Measurements from ENCODE around the gene DUSP12. TPM values are rescaled to one million over a fixed set of nuclear protein-coding genes. Genes with fewer than 3 reads are reported as not detected.

DUSP12 gene
- total RNA-seq, 1 donor from 2014 or later, result 22.6 TPM

DNA sequence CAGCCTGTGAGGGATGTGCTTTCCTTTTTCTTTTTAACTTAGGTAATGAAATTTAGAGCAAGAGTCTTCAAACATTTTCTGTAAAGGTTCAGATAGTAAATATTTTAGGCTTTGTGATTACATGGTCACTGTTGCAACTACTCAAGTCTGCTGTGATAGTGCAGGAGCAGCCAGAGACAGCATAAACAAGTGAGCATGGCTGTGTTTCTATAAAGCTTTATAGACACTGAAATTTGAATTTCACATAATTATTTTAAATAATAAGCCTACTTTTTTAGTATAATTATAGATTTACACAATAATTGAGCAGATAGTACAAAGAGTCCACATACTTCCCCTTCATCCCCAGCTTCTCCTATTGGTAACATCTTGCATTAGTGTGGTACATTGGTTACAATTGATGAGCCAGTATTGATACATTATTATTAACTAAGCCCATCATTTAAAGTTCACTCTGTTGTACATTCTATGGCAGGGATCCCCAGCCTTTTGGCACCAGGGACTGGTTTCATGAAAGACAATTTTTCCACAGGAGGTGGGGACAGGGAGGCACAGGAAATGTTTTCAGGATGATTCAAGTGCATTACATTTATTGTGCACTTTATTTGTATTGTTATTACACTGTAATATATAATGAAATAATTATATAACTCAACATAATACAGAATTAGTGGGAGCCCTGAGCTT, 19.5 kb downstream of the DUSP12 start:
- DNase-seq (ENCODE audit: low read depth in 2 of 2), result peak; percentile 71 to 94

DNA sequence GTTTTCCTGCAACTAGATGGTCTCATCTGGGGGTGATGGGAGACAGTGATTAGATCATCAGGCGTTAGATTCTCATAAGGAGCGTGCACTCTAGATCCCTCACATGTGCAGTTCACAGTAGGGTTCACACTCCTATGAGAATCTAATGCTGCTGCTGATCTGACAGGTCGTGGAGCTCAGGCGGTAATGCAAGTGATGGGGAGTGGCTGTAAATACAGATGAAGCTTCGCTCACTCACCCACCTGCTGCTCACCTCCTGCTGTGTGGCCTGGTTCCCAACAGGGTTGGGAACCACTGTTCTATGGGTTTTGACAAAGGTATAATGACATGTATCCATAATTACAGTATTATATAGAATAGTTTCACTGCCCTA, 20.1 kb downstream of the DUSP12 start:
- DNase-seq (ENCODE audit: low read depth in 2 of 2), result peak in 1 of 2 donors; percentile 63

DNA sequence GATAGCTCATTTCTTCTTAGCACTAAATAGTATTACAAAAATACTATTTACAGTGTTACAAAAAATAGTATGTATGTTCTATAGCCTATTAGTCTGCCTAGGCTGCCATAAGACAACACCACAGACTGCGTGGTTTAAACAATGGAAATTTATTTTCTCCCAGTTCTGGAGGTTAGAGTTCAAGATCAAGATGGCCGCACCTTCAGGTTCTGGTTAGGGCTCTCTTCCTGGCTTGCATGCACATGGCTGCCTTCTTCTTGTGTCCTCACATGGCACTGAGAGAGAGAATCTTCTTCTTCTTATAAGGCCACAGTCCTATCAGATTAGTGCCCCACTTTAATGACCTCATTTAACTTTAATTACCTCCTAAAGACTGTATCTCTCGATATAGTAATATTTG, 20.7 kb downstream of the DUSP12 start:
- no peak for DNase-seq (ENCODE audit: low read depth in 2 of 2)

DNA sequence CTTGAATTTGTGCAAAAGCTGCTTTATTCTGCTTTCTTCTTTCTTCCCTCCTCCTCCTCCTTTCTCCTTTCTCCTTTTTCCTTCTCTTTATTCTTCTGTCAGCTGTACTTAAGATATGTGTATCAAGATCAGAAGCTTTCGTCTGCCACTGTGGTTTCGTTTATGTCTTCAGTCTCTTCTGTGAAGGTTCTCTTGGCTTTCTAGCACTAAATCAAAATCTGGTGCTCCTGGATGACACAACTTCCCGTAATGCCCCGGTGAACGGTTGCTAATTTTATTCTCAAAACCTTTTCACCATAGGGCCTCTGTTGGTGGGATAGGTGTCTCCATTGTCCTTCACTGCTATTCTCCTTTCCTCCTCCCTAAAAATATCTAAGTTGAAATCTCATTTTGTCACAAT, 21.6 kb downstream of the DUSP12 start:
- no peak for DNase-seq (ENCODE audit: low read depth in 2 of 2)

DNA sequence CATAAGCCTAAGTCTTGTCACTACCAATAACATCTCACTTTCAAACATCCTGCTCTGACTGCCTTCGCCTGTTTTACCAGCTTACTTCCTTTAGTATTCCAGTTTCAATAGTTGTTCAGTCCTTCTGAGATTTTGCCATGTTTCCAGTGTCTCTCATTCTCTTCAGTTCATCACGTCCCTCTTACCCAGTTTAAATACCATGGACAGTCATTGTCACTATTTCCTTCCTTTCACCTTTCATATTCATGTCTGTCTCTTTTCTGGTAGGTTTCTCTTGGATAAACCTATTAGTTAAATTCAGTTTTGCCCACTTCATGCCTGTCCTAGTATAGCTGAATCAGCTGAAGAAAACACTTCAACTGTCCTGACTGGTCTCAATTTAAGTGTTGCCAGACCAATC, 22.4 kb downstream of the DUSP12 start:
- DNase-seq (ENCODE audit: low read depth in 2 of 2), result peak in 1 of 2 donors; percentile 37

DNA sequence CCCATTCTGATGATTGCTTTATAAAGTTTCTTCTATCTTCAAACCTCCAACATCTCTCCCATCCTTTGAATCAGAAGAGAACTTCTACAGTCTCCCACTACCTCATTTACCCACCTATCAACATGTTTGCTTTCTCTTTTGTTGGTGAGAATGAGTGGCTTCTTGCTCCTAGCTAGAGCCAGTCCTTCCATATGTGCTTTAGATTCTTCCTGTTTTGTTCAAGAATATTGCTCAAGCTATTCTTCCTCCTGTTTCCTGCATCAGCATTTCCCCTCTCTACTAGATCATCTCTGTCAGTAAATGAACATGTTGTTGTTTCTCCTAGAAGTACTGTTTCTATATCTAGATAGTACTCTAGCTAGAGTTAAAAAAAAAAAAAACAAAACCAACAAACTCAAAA, 22.8 kb downstream of the DUSP12 start:
- DNase-seq (ENCODE audit: low read depth in 2 of 2), result peak; percentile 36 to 61

DNA sequence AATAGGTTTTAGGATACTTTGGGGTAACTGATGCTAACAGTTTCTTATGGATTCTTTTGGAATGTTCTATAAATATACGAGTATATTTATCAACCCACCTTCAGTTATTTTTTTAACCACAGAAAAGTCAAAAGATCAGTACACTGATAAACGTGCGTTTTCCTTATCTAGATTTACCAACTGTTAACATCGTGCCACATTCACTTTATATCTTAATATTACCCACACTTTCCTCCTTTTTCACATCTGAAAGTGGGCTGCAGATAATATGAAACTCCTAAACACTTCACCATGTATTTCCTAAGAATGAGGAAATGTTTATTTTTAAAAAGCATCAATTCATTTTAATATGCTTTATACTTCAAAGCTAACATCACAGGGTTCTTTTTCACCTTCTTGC, 24.2 kb downstream of the DUSP12 start:
- no peak for DNase-seq (ENCODE audit: low read depth in 2 of 2)

DNA sequence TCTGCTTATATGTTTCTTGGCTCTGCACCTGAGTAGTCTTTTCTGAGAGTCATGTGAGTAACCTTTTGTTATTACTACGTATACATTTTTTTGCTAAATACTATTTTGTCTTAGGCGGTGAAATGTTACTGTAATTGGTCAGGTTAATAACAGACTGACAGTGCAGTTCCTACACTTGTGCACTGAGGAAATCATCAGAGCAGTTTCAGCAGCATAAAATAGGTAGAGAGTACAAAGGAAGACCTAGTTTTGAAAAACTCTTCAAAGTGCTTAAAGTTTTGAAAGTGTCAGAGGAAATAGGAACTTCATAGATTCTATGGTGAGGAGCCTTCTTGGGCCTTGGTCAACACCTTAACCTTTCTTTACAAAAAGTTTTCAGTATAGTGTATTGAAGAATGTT, 27.7 kb downstream of the DUSP12 start:
- no peak for DNase-seq (ENCODE audit: low read depth in 2 of 2)

DNA sequence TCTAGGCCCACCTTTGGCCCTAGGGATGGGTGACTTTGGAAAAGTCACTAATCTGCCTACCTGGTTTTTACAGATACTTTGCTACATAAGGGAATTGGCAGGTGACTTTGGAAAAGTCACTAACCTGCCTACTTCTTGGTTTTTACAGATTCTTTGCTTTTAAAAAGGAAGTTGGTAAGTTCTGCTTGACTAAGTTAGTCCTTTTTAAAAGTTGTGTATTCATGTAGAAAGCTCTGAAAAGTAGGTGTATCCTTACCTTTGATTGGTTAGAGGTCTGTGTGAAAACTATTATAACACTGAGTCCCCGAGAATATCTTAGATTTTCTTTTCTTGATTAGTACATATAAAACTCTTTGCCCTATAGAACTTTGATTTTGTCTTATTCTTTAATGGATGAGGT, 28.9 kb downstream of the DUSP12 start:
- no peak for DNase-seq (ENCODE audit: low read depth in 2 of 2)

DNA sequence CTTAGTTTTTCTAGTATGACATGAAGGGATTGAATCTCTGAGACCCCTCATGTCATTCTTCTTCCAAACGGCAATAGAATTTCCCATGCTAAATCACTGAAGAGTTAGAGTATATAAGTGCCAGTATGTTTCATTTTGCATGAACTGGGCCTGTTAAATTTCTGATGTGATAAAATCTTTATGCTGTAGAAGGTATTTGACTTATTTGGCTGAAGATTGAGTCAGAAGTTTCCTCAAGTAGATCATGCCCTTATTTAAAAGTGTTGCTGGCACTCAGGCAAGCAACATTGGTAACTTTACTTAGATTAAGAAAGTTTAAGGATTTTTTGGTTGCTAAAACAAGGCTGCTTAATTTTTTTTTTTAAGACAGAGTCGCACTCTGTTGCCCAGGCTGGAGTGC, 29.8 kb downstream of the DUSP12 start:
- no peak for DNase-seq (ENCODE audit: low read depth in 2 of 2)

DNA sequence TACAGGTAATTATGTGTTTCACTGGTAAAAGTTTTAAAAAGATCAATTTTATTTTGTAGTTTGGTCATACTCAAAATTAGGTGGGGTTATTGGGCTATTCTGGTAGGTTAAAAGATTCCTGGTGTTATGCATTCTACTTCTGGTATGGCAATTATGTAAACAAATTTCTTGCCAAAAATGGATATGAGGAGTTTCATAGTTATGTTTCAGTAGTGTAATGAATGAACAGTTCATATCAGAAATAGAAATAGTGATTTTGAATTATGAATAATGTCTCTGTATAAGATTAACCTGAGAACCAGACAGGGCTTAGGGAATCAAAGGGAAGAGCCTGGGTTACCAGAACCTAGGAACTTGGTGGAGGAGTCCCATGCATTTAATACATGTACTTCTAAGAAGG, 32.4 kb downstream of the DUSP12 start:
- DNase-seq (ENCODE audit: low read depth in 2 of 2), result no peak

DNA sequence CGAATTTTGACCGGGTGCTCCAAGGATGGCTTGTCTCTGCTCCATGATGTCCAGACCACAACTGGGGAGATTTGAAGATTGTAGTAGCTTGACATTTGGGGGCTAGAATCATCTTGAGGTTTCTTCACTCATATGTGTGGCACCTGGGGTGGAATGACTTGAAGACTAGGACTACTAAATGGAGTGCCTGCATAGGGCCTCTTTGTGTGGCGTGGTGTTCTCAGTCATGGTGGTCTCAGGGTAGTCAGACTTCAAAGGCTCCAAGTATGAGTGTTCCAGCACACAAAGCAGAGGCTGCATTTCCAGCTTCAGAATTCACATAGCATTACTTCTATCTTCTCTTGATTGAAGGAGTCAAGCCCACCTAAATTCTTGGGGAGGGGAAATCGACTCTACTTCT, 33.3 kb downstream of the DUSP12 start:
- DNase-seq (ENCODE audit: low read depth in 2 of 2), result no peak

DNA sequence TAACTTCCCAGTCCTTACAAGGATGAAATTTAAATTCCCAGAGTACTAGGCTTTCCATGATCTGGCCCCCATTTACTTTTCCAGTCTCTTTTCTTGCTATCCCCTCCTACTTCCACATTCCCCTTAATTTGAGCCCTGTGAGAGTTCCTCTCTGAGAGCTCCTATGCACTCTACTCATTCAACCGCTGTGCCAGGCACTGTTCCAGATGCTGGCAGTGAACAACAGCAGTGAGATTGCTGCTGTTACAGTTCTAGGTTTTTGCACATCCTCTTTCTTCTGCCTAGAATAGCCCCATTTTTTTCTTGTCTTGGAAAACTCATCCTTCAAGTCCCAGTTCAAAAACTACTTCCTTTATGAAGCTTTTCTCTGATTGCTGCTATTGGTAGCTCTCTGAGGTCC, 35.4 kb downstream of the DUSP12 start:
- DNase-seq (ENCODE audit: low read depth in 2 of 2), result no peak

DNA sequence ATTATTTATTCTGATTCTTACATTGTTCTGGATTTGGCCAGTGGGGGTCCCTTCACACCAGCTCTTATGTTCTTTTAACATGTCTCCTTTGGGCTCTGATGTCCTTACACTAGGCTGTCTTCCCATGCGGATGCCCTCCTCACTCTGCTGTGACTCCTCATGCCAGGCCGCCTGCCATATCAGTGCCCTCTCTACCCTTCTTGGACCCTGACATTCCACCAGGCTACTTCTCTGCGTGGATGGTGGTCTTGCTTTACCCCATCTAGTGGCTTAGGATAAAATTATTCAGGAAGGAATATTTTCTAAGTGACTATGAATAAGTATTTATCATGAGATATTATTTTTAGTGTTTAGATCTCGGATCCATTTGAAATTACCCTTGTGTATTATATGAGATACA, 37.8 kb downstream of the DUSP12 start:
- no peak for DNase-seq (ENCODE audit: low read depth in 2 of 2)

DNA sequence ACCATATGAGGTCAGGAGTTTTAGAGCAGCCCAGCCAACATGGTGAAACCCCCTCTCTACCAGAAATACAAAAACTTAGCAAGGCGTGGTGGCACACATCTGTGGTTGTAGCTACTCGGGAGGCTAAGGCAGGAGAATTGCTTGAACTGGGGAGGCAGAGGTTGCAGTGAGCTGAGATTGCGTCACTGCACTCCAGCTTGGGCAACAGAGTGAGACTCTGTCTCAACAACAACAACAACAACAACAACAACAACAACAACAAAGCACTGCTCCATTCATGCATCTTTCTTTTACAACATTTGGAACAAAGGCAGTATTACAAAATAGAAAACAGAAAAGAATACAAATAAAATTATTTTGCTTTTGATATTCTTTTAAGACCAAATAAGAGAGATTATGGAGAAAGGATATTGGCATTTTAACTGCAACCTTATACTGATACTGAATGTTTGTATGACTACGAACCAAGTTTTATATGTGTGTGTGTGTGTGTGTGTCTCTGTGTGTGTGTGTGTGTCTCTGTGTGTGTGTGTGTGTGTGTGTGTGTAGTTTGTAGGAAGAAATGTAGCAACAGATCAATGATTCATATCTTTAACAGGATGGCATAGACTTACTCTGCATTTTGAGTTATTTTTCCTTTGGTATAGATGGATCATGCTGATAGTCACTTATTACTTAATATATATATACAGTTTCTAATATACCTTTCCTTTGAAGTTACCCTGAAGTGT, 41.2 kb downstream of the DUSP12 start:
- no peak for DNase-seq (ENCODE audit: low read depth in 2 of 2)

DNA sequence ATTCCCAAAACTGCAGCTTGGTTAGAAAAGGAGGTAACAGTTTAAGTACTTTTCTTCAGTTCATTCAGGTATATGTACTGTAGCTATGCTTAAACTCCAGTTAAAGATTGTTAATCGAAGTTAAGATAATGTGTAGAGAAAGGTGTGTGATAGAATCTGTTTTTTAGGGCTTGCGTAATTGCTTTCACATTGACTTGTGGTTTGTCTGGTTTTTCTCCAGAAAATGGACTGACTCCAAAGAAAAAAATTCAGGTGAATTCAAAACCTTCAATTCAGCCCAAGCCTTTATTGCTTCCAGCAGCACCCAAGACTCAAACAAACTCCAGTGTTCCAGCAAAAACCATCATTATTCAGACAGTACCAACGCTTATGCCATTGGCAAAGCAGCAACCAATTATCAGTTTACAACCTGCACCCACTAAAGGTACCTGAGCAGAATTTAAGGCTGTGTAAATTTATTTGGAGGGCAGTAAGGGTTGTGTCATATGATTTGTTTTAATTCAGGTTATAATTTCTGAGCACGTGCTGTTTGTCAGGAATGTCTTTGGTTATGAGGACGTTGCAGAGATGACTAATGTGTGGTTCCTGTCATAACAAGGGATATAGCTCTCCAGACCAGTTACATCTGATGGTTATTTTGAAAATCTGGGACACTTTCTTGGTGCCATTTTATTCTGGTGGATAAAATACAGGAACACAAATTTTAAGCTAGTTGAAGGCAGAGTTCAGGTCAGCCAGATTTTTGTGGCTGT, 42.5 kb downstream of the DUSP12 start:
- DNase-seq (ENCODE audit: low read depth in 2 of 2), result peak; percentile 29 to 46

DNA sequence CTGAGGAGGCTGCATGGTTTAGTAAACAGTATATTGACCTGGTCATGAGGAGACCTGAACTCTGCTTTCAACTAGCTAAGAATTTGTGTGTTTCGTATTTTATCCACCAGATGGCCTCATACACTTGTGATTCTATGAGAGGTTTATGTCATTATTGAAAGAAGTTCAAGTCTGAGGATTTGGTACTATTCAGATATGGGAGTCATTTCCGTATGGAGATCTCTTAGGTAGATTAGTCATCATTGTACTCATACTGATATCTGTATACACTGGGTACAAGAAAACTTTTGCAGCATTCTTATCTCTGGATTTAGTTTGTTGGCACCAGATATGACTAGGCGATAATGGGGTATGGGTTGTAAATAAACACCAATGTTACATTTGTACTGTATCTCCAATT, 43.2 kb downstream of the DUSP12 start:
- peak; percentile 71 to 90 for DNase-seq (ENCODE audit: low read depth in 2 of 2)

DNA sequence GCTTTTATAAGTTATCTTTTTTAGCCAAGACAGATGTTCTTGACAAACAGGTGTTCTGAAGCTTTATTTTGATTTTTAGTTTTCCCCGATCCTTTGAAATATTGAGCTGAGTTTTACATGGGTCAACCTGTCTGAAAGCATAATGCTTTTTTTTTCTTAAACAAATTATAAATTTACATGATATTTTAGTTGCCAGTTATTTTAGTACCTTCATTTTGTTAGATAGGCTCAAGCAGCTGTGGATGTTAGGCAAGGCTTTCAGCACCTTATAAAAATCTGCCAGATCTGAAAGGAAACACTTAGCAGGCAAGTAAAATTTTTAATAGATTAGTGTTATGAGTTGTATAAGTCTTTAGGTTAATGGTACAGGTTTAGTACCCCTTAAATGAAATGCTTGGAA, 50.2 kb downstream of the DUSP12 start:
- no peak for DNase-seq (ENCODE audit: low read depth in 2 of 2)

DNA sequence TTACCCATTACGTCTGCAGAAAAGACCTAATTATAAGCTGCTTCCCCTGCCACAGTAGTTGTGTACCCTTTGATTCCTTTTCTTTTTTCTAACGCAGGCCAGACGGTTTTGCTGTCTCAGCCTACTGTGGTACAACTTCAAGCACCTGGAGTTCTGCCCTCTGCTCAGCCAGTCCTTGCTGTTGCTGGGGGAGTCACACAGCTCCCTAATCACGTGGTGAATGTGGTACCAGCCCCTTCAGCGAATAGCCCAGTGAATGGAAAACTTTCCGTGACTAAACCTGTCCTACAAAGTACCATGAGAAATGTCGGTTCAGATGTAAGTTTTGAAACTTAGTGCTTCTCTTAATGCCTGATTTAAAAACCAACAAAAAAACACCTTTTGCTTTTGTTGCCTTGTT, 52.4 kb downstream of the DUSP12 start:
- peak in 1 of 2 donors; percentile 11 for DNase-seq (ENCODE audit: low read depth in 2 of 2)

DNA sequence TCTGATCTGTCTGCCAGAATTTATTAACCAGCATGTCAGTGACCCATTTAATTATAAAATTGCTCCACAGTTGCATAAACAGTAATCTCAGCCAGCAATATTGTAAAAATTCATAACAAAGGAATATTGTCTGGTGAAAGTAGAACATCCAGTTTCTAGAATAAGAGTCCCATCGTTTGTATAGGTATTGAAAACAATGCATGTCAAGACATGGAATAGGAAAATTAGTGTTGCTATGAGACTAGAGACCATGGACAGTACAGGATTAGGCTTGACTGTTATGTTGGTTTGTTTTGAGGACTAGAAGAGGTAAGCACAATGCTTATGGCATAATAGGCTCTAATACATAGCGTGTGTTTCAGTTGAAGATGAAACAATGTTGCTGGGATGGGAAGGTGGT, 53.6 kb downstream of the DUSP12 start:
- DNase-seq (ENCODE audit: low read depth in 2 of 2), result no peak

DNA sequence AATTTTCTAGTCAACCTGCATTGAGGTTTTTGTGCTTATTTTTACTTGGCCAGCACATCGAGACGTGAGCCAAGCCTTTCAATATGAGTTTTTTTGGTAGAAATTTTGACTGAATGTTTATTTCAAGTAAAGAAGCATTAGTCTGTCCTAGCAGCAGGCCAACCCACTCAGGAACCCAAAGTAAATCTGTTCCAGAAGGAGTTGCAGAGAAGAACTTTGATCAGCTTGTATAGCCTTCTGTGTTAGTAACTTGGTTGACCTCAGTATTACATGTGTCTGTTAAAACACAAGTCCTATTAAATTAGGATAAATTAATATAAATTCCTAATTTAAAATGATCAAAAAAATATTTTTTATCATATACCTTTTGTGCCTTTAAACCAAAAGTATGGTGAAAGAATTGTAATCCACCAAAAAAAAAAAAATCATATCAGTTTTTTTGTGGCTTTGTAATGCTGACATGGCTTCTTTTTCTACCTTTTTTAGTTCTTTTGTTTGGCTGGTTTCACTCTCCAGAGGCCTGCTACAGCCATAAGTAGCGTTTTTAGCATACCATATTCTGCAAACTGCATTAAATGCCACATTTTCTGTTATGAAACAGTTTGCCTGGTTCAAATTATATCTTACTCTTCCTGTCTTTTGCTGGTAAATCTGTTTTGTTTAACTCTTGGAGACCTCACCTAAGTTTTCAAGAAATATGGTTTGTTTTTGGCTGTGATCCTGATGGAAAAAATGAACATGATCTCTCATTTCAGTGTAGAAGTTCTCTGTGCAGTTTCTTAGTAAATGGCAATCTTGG, 56.0 kb downstream of the DUSP12 start:
- DNase-seq (ENCODE audit: low read depth in 2 of 2), result no peak

Data from lung microvascular endothelial cell (primary cell).